ENCODE results near the gene ZFAND2B. TPM values are rescaled to one million over a fixed set of nuclear protein-coding genes. Genes with fewer than 3 reads are reported as not detected.

Gene ZFAND2B
- total RNA-seq, 2 donors from 2014 or later, result 21.7 to 83.8 TPM

DNA sequence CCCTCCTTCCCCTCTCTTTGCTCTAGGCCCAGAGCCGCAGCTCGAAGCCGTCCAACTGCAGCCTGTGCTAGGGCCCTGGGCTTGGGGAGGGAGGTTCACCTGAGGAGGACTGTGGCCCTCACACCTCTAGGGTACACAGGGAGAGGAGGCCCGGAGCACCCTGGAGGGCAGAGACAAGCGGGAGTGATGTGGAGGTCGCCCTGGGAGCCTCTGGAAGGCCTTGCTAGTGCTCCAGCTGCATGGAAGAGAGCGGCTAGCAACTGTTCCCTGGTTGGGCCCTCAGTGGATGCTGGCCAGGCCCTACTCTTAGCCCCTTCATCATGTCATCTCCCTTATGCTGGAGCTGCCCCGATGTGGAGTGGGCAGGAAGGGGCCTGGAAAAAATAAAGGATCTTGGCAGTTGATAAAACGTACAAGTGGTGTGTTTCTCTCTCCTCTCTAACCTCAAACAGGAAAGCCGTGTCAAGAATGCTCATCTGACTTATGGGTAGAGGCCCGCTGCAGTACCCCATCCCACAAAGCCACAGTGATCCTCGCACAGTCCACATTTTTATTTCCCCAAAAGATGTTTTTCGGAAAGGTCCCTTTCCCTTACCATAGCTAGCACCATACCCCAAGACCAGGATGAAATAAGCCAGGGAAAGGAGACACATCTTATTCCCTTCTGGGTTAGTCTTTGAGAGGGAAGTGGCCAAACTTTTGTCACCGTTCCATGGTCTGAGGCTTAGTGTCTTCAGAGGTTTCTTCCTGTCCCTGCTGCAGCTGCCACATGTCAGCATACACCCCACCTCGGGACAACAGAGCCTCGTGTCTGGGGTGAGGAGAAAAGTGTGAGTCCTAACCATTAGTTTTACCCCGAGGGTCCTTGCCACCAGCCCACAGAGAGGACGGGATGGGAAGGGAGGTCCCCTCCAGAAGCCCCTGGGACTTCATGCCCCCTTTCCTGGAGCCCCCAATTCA is 2.9 kb downstream of the ZFAND2B start:
- no peaks in the 10 kb centered on the region for H3K9me3 ChIP-seq
- H3K4me3 ChIP-seq, result no peak overlapping the region
- H3K27ac ChIP-seq, result no peak overlapping the region
- peaks cover 15 to 25% of the 10 kb centered on the region in 2 donors for H3K4me1 ChIP-seq (ENCODE audit: control insufficient read depth in 1 of 2, low read depth in 2 of 2)
- TF ChIP-seq CTCF (IDR thresholded peaks at IDR 0.05), result no peak
- ATAC-seq (ENCODE audit: insufficient number of reproducible peaks, low FRiP score, low read depth) (no peak), DNase-seq (ENCODE audit: low spot score) (no peak)
- no peaks in the 10 kb centered on the region for H3K27me3 ChIP-seq (replicated peaks; ENCODE audit: insufficient read depth)
- peaks cover 21% of the 10 kb centered on the region for H3K36me3 ChIP-seq

- Histone ChIP-seq H3K9me3 (no peaks in the 10 kb centered on the region), H3K27me3 (replicated peaks; ENCODE audit: insufficient read depth) (no peaks in the 10 kb centered on the region), H3K4me3 (no peak overlapping the region), H3K27ac (no peak overlapping the region), H3K36me3 (peaks cover 25% of the 10 kb centered on the region), H3K4me1 (ENCODE audit: control insufficient read depth in 1 of 2, low read depth in 2 of 2) (peaks cover 15 to 25% of the 10 kb centered on the region in 2 donors)
- TF ChIP-seq CTCF (IDR thresholded peaks at IDR 0.05), result no peak
- ATAC-seq (ENCODE audit: insufficient number of reproducible peaks, low FRiP score, low read depth) (no peak), DNase-seq (ENCODE audit: low spot score) (no peak)
These were observed 3.8 kb downstream of the ZFAND2B start for GRCh38 chr2:219210196-219210885.

DNA sequence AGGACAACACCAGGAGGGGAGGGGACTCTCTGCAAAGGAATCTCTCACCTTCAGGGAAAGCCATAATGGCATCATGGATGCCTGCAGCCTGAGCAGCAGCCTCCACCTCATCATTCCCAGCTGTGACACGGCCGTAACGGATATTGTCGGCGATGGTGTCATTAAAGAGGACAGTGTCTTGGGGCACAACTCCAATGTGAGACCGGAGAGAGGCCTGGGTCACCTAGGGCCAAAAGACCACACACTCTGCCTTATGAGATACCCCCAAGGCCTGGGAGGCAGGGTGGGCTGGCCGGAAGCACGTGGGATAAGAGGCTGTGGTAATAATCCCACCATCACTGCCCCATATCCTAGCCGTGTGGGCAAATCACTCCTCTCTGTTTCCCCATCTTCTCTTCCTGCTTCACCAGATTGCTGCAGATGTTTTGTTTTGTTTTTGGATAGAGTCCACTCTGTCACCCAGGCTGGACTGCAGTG is 4.3 kb downstream of the ZFAND2B start:
- TF ChIP-seq CTCF (IDR thresholded peaks at IDR 0.05), result no peak
- no peak for ATAC-seq (ENCODE audit: insufficient number of reproducible peaks, low FRiP score, low read depth)
- H3K36me3 ChIP-seq, result peaks cover 25% of the 10 kb centered on the region

GRCh38 chr2:219213026-219213415 is 6.4 kb downstream of the ZFAND2B start:
- no peak for TF ChIP-seq CTCF (IDR thresholded peaks at IDR 0.05)
- ATAC-seq (ENCODE audit: insufficient number of reproducible peaks, low FRiP score, low read depth), result no peak
- H3K4me3 ChIP-seq, result no peak overlapping the region
- H3K9me3 ChIP-seq, result no peaks in the 10 kb centered on the region
- no peak for DNase-seq (ENCODE audit: low spot score)
- no peak overlapping the region for H3K27ac ChIP-seq
- peaks cover 25% of the 10 kb centered on the region for H3K36me3 ChIP-seq
- no peaks in the 10 kb centered on the region for H3K27me3 ChIP-seq (replicated peaks; ENCODE audit: insufficient read depth)
- peaks cover 11 to 31% of the 10 kb centered on the region in 2 donors for H3K4me1 ChIP-seq (ENCODE audit: control insufficient read depth in 1 of 2, low read depth in 2 of 2)

More for the DNA sequence above, 4.3 kb downstream of the ZFAND2B start:
- H3K4me3 ChIP-seq, result no peak overlapping the region
- peaks cover 13 to 22% of the 10 kb centered on the region in 2 donors for H3K4me1 ChIP-seq (ENCODE audit: control insufficient read depth in 1 of 2, low read depth in 2 of 2)
- DNase-seq (ENCODE audit: low spot score), result no peak
- H3K9me3 ChIP-seq, result no peaks in the 10 kb centered on the region
- no peak overlapping the region for H3K27ac ChIP-seq
- H3K27me3 ChIP-seq (replicated peaks; ENCODE audit: insufficient read depth), result no peaks in the 10 kb centered on the region

DNA sequence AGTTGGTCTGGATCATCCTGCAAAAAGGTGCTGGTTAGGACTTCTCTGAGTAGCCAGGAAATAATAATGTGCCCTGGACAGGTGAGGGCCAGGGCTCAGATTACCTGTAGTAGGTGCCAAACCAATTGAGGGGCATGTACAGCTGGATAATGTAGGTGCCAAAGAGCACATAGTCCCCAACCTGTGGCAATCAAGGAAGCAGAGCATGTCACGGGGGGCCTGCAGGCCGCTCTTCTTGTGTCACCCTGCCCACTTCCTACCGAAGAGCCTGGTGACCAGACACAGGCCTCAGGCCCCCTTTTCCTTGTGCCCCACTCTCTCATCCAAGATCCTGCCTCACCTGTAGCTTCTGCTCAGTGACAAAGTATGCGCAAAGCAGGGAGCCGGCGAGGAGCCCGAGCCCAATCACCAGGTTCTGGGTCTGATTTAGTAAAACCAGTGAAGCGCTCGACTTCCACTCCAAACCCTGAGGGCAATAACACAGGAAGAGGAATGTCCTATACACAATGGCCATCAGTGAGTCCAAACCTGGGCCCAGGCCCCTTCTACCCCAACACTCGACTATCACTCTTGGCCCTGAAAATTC is 7.0 kb downstream of the ZFAND2B start:
- H3K36me3 ChIP-seq, result peaks cover 25% of the 10 kb centered on the region
- H3K27ac ChIP-seq, result no peak overlapping the region
- ATAC-seq (ENCODE audit: insufficient number of reproducible peaks, low FRiP score, low read depth) (no peak), DNase-seq (ENCODE audit: low spot score) (no peak)
- no peak for TF ChIP-seq CTCF (IDR thresholded peaks at IDR 0.05)
- no peaks in the 10 kb centered on the region for H3K27me3 ChIP-seq (replicated peaks; ENCODE audit: insufficient read depth)
- no peak overlapping the region for H3K4me3 ChIP-seq
- H3K9me3 ChIP-seq, result no peaks in the 10 kb centered on the region
- peaks cover 8 to 31% of the 10 kb centered on the region in 2 donors for H3K4me1 ChIP-seq (ENCODE audit: control insufficient read depth in 1 of 2, low read depth in 2 of 2)

Measured in thoracic aorta (tissue), 2 donors.